NCI-H2081 treated with DMSO at 0.1 percent for 48 hours (cell line): Measurements from ENCODE around the gene DPY30.

Experiments used
- DNase-seq: peaks from one replicate; lab custom pipeline; 2025; lab: John Stamatoyannopoulos, UW

Gene DPY30

DNA sequence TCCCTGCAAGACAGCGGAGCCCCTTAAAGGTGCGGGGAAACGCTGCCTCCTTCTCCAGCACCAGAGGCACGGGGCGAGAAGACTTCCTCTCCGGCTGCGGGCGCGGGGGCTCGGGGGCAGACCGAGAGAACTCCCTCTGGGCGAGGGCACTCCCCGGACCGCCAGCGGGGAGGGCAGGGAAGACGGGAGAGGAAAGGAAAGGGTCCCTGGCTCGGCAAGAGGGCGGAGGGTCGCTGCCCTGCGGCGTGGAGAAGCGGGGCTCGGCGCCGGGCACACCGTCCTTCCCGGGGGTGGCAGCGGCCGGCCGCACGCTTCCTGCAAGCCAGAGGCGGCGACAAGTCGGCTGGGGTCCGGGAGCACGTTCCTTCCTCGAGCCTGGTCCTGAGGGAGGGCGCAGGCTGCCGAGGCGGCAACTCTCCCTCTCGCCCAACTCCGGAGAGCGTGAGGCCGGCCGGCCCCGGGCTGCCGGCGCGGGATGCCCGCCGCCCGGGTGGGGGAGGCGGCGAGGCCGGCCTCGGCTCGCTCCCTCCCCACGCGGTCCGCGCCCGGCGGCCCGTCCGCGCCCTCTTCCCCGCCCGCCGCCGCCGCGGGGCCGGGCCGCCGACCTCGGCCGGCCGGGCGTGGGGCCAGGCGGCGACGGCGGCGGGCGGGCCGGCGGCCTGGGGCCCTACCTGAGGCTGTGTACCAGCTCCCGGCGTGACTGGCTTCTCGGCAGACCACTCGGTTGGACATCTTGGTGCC lies 29.9 kb downstream of the DPY30 start:
- DNase-seq = no peak

DNA sequence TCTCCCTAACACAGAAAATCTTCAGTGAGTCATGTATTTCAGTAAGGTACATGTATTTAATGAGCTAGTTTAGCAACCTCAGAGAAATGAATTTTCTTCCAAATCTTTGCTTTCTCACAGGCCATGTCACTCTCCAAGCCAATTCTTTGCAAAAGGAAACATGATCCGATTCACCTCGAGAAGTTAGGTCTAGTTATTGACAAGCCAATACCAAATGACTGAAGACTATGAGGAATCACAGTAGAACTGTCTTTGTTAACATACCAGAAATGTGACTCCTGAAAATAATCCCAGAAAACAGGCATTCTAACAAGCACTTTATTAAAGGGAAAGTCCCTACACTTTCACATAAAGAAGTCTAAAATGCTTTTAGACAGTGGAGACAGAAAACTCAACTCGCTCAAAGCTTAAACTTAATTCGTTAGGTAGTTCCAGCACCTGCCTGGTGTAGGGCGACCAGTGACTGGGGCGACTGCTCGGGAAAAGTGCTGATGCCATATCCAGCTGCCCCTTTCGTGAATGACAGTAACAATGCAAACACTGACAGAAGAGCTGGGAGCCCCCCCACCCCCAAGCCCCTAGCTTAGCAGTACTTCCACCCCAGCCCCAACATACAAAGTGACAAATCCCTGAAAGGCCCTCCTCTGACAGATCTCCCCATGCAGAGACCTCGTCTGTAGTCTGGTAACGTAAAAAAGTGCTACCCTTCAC lies 30.6 kb downstream of the DPY30 start:
- DNase-seq = no peak

DNA sequence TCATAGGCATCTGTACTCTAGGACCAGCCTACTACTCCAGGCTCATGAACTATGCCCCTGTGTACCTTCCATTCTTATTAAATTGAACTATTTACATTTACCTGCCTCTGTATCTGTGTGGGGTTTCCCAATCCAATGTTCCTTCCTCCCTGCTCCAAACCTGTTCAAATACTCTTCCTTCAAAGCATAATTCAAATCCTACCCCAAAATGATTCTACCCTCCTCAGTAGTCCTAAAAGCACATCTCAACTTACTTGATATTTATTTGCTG lies 32.5 kb downstream of the DPY30 start:
- DNase-seq = no peak

DNA sequence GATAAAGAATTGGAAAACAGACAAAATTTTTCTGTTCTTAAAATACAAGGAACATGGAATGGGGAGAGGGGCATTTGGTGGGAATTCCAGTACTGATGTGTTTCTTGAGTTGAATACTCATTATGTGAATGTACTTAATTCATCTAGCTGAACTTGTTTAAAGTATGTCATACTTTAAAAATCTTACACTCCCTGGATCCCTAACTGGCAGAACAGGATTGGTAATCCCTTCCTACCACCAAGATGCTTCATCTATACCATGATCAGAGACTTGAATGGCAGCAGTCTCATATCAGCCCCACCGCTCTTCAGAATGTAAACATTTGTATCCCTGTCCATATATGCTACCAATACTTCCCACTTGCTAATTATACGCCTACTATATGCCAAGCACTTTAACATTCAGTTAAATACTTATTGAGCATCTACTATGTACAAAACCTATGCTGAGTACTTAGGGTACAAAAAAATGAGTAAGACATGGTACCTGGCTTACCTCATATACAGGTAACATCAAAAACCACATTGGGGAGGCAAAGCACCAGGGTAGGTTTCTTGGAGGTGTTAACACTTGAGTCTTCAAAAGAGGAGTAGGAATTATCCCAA lies 34.1 kb downstream of the DPY30 start:
- no peak for DNase-seq

DNA sequence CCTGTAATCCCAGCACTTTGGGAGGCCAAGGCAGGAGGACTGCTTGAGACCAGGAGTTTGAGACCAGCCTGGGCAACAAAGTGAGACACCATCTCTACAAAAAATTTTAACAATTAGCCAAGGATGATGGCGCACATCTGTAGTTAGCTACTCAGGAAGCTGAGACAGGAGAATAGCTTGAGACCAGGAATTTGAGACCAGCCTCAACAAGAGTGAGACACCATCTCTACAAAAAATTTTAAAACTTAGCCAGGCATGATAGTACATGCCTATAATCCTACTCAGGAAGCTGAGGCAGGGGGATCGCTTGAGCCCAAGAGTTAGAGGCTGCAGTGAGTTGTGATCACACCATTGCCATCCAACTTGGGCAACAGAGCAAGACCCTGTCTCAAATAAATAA lies 35.8 kb downstream of the DPY30 start:
- DNase-seq = no peak

DNA sequence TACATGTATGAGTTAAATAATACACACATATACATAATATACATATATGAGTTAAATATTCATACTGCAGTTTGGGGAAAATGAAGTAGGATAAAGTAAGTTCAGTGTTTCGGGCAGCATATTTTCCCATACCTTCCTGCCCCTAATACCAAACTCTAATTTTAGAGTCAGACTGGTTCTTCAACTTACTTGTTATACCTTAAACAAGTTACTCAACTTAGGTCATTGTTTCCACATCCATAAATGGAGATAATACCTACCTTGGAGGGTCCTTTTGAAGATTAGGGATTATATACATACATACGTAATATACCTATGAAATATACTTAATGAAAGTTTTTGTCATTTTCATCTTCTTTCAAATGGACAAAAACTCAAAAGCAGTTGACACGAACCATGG lies 37.2 kb downstream of the DPY30 start:
- no peak for DNase-seq

DNA sequence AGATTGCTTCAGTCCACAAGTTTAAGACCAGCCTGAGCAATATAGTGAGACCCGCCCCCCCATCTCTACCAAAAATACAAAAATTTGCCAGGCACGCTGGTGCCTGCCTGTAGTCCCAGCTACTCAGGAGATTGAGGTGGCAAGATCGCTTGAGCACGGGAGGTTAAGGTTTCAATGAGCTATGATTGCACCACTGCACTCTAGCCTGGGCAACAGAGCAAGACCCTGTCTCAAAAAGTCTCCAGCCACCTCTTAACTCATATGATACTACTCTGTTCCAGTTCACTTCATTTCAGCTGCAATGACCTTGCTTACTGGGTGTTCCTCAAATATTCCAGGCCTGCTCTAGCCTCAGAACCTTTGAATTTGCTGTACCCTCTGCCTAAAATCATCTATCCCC lies 40.2 kb downstream of the DPY30 start:
- no peak for DNase-seq

DNA sequence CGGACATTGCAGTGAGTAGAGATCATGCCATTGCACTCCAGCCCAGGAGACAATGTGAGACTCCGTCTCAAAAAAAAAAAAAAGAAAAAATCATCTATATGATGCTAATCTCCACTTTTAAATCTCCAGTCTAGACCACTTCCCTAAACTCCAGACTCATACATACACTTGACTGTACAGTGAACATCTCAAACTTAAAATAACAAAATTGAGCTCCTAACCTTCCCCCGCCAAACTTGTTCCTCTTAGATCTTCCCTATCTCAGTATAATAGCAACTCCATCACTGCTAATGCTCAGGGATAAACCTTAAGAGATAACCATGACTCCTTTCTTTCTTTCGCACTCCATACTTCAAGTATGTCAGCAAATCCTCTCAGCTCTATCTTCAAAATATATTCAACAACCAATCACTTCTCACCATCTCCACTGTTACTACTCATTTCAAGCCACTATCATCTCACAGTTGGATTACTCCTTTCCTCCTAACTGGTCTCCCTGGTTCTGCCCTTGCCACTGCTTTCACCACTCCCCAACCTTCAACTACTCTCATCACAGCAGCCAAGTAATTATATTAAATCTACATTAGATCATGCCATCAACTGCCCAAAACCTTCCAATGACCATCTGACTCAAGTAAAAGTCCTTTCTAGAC lies 40.7 kb downstream of the DPY30 start:
- DNase-seq = no peak

DNA sequence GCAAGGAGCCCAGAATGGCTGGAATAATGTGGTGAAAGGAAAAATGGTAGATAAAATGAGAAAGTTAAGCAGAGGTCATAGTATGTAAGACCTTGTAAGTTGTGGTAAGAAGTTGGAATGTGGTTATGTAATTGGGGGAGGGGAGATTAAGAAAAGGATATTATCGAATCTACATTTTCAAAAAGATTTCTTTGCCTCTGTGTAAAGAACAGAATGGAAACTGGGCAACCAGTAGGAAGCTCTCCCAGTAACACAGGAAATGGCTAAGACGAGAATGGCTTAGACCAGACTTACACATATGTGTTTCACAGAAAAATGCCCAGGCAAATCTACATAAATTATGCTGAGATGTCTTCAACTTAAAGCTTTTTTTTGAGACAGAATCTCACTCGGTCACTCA lies 42.0 kb downstream of the DPY30 start:
- DNase-seq = no peak

DNA sequence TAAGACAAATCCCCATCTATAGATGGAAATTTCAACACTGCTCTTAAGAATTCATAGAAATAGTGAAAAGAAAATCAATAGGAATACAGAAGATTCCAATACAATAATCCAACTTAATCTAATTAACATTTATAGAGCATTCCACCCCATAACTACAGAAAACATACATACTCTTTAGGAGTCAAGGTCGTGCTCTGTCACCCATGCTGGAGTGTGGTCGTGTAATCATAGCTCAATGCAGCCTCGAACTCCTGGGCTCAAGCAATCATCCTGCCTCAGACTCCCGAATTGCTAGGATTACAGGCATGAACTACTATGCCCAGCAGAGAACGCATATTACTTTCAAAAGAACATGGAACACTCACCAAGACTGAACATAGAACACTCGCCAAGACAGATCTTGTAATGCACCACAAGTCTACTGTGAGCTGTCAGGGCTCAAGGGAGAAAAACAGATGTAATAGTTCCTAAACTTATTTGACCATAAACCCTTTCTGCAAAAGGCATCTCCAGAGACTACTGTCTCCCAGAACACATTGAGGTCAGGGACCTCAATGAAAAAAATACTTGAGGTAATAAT lies 42.9 kb downstream of the DPY30 start:
- DNase-seq = no peak

DNA sequence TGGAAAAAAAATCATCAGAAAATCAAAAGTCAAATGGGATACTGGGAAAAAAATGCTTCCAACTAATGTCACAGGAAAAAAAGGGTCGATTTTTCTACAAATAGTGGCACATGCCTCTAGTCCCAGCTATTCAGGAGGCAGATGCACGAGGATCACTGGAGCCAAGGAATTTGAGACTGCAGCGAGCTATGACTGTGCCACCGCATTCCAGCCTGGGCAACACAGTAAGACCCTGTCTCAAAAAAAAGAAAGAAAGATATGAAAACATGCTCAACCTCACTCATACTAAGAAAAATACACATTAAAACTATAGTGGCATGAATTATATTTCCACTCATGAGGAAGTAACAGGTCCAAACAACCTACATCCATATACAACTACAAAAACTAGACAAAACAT lies 46.7 kb downstream of the DPY30 start:
- DNase-seq = no peak

DNA sequence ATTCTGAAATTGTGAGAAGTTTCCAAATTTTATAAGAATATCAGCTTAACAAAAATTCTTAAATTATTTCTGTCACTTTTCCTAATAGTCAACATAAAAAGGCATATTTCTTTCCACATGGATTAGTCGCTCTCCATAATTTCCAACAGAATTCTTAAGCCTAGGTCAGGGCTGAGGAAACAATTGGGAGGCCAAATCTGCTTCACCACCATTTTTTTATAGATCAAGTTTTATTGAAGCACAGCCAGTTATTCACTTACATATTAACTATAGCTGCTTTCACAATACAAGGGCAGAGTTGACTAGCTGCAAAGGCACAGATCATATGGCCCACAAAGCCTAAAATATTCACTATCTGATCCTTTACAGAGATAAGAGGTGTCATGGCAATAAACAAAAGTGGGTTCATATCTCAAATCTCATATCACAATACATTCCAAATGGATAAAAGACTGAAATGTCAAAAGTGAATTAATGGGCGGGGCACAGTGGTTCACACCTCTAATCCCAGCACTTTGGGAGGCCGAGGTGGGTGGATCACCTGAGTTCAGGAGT lies 47.5 kb downstream of the DPY30 start:
- DNase-seq = no peak

DNA sequence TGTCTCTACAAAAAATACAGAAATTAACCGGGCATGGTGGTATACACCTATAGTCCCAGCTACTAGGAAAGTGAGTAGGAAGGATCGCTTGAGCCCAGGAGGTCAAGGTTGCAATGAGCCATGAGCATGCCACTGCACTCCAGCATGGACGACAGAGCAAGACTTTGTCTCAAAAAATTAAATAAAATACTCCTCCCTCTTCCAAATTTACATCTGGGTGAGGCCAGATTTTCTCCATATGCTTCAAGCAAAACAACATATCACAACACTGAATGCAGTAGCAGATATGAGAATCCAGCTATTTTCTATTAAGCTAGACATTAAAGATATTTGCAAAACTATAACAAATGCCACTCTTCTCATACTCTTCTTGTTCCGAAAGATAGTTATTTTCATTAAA lies 49.7 kb downstream of the DPY30 start:
- DNase-seq = no peak

DNA sequence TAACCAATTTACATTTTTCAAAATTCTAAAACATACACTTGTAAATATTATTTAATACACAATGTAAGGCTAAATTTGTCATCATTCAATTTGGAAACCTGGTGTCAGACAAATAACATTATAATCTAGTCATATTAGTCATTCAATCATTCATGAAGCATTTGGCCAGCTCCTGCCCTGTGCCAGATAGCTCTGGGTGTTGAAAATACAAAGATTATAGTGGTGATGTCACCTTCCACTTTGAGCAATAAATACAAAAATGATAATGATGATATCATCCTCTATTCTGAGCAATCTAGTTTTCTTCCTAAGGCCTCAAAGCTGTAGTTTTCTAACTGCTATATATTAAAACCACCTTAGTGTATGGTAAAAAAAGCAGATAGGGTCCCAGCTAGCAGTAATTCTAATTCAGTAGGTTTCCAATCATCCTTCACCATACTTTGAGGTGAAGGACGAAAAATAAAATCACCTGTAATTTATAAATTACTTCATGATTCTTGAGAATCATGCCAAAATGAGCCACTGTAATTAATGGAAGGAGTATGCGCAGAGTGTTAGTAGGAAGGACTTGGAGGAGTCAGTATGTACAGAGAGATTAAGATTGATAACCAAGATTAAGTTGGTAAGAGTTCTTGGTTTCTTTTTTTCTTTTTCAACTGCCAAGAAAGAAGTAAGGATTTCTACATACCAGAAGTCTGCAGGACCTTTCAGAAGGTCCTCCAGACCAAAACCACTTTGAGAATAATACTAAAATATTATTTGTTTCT lies 52.0 kb downstream of the DPY30 start:
- no peak for DNase-seq

DNA sequence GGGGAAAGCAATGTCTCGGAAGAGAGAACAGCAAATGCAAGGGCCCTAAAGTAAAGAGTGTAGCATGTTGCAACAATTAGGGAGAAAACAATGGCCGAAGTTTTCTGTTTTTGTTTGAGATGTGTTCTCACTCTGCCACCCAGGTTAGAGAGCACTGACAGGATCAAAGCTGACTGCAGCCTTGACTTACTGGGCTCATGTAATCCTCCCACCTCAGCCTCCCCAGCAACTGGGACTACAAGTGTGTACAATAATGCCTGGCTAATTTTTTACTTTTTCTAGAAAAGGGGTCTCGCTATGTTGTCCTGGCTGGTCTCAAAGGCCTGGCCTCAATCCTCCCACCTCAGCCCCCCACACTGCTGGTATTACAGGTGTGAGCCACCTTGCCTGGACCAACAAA lies 52.7 kb downstream of the DPY30 start:
- DNase-seq = no peak

DNA sequence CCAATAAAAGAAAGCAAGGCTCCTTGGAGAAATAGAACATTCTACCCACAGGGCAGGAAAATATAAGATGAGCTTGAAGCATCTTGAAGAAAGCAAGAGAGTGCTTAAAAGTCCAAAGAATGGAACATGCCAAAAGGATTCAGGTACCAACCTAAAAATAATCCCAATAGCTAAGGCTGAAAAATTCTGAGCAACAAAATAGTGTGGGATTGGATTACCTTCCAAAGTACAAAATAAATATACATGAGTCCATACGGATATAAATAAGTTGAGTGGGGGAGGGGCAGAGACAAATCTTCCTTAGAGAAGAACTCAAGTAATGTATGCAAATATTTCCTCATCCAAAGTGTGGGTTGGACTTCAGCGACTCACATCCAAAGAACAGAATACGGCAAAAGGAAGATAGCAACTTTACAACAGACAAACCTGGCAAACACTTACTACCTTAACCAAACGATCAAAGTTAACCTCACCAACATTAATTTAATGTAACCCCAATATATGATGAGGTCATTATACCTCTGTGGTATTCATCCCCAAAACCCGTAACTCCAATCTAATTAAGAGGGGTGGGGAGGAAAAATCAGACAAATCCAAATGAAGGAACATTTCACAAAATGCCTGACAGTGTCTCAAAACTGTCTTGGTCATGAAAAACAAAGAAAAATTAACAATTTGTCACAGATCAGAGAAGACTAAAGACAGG lies 55.7 kb downstream of the DPY30 start:
- no peak for DNase-seq

DNA sequence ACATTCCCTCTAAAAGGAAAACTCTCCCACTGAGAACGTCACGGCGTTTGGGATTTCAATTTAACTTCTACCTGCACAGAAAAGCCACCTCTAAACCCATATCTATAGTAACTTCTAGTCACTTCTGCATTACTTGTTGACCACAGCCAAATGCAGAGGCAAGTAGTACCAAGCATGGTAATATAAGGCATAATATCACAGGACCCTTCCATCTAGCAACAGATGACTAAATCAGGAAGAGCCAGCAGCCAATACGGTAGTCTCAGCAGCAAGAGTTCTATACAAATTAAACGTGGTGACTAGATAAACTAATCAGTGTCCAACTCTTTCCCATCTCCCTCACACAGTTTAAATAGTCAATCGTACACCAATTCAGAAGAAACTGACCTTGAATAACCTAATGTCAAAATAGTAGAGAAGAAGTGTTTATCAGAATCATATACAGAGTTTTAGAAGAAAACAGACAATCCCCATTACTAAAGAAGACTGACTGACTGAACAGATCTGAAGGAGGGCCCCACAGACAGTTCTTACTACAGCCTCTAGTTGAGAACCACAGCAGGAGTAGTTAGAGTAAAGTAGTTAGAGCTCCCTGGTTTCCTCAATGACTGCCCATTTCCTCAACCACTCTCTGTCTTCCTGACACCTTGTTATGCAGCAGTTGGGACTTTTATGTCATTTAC lies 58.8 kb downstream of the DPY30 start:
- DNase-seq = no peak

DNA sequence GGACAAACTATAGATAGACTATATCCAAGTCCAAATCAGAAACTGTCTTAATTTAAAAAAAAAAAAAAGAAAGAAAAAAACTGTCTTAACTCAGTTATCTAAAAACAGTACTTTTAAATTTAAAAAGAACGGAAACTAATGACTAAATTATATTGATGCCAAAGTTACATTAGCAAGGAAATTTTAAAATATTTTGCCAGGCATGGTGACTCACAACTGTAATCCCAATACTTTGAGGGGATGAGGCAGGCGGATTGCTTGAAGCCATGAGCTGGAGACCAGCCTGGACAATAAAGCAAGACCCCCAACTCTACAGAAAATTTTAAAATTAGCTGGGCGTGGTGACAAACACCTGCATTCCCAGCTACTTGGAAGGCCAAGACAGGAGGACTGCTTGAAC lies 59.6 kb downstream of the DPY30 start:
- DNase-seq = no peak

DNA sequence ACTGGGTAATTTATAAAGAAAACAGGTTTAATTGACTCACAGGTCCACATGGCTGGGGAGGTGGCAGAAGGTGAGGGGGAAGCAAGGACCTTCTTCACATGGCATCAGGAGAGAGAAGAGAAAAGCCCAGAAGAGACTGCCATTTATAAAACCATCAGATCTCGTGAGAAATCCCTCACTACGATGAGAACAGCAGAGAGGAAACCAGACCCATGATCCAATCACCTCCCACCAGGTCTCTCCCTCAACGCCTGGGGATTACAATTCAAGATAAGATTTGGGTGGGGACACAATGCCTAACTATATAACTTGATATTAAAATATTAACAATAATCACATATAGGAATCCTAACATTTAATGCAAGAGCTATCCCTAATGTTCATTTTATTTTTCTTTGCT lies 60.6 kb downstream of the DPY30 start:
- DNase-seq = no peak

DNA sequence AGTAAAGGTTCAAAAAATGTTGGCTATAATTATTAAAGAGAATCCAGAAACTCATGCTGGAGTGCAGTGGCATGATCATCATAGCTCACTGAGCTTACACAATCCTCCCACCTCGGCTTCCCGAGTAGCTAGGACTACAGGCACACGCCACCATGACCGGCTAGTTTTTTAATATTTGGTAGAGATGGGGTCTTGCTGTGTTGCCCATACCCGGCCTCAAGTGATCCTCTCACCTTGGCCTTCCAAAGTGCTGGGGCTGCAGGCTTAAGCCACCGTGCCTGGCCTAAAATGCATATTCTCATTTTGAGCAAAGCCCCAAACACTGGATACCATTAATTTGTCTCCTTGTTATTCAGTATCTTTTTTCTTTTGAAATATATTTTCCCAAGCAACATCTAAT lies 61.2 kb downstream of the DPY30 start:
- DNase-seq = no peak
